ENCODE data around the gene EVPL.
"Not testable (repeated sequence)": the region's sequence is repeated elsewhere in the genome, so short reads cannot be mapped to it uniquely, and the experiment has no call there.

EVPL gene

DNA sequence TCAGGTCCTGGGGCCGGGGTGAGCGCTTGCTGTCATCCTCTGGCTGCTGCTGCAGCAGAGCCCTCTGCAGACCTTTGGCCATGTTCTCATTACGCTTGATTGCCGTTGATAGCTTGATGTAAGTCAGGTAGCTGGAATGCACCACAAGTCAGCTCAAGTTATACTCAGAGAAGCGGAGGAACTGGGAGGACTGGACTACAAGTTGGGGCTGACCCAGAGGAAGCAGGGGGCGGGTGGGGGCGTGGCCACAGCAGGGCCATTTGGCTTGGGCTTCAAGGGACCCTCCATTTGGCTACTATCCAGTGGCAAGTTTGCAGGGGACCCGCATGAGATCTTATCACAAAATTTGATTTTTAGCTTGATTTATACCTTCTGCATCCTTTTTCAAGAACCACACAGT lies 19.0 kb upstream of the EVPL start:
- no peak for TF ChIP-seq CTCF (conservative IDR thresholded peaks at IDR 0.05; ENCODE audit: low read depth, low read length)
- DNase-seq (ENCODE audit: low read depth) = no peak
- no peak overlapping the region for H3K4me3 ChIP-seq (ENCODE audit: low read depth, low read length)

DNA sequence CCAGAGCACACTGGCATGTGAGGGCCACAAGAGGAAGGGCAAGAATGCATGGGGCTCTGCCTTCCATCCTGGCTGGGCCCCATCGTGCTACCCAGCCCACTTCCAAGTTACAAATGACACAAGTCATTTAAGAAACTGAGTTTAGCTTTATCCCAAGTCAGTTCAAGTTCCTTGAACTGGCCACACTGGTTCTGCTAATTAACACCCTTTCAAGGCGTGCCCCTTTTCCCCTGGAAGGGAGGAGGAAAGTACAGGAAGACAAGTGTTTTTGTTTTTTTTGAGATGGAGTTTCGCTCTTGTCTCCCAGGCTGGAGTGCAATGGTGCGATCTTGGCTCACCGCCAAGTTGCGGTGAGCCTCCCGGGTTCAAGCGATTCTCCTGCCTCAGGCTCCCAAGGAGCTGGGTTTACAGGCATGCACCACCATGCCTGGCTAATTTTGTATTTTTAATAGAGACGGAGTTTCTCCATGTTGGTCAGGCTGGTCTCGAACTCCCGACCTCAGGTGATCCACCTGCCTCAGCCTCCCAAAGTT lies 17.4 kb upstream of the EVPL start:
- not testable (repeated sequence) for H3K4me3 ChIP-seq (ENCODE audit: low read depth, low read length); DNase-seq (ENCODE audit: low read depth)

GRCh38 chr17:76042868-76043267 lies 15.8 kb upstream of the EVPL start:
- not testable (repeated sequence) for DNase-seq (ENCODE audit: low read depth); H3K4me3 ChIP-seq (ENCODE audit: low read depth, low read length)

GRCh38 chr17:76040376-76040775 lies 13.3 kb upstream of the EVPL start:
- DNase-seq (ENCODE audit: low read depth) = no peak
- no peak overlapping the region for H3K4me3 ChIP-seq (ENCODE audit: low read depth, low read length)
- no peak for TF ChIP-seq CTCF (conservative IDR thresholded peaks at IDR 0.05; ENCODE audit: low read depth, low read length)

- no peak overlapping the region for H3K4me3 ChIP-seq (ENCODE audit: low read depth, low read length)
- TF ChIP-seq CTCF (conservative IDR thresholded peaks at IDR 0.05; ENCODE audit: low read depth, low read length) = no peak
Measured at GRCh38 chr17:76039121-76039520, 12.0 kb upstream of the EVPL start.

DNA sequence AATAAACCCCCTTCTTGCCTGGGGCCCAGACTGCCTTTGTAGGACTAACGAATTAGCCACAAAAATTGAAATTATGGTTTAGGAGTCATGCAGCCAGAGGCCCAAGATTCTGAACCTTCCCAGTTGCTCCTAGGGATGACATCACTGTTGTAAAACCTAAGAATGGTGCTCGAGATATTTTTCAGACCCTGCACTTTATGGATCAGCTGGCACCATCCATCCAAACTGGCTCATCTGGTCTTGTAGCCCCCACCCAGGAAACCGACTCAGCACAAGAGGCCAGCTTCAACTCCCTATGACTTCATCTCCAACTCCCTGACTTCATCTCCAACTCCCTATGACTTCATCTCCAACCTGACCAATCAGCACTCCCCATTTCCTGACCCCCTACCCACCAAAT lies 10.9 kb upstream of the EVPL start:
- DNase-seq (ENCODE audit: low read depth) = no peak
- TF ChIP-seq CTCF (conservative IDR thresholded peaks at IDR 0.05; ENCODE audit: low read depth, low read length) = no peak
- H3K4me3 ChIP-seq (ENCODE audit: low read depth, low read length) = no peak overlapping the region

More at GRCh38 chr17:76039121-76039520, 12.0 kb upstream of the EVPL start:
- no peak for DNase-seq (ENCODE audit: low read depth)

DNA sequence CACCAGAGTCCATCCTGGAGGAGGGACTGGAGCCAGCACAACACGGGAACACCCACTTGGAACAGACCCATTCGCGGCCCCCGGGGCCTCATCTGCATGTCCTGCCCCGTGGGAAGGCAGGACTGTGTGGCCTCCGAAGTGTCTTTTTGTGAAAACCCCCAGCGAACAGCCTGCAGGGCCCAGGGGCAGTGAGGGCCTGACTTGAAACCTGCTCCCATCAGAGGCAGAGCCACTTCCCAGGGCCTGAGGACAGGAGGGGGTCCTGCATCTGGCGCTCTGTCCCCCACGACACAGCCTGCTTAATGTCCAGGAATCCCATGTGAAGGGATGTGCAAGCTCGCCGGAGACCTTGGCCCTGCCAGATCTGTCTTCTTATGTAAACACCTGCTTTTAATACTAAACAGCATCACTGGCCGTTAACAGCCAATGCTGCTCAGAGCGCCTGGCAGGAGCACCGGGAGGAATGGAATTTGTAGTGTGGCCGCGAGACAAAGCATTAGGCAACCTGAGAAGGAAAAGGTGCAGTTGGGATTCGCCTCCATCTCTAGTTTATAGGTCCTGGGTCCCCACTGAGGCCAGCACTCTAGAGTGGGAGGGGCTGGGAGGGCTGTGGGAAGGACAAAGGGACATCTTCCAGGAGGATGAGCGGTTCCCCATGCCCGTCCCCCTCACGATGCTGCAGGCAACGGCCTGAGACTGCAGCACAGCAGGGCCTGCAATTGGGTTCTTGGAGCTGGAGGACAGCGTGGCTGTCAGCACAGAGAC lies 9.6 kb upstream of the EVPL start:
- DNase-seq (ENCODE audit: low read depth) = peak; percentile 16
- H3K4me3 ChIP-seq (ENCODE audit: low read depth, low read length) = no peak overlapping the region
- TF ChIP-seq CTCF (conservative IDR thresholded peaks at IDR 0.05; ENCODE audit: low read depth, low read length) = no peak

Measured in choroid plexus epithelial cell (primary cell).